ENCODE data around the gene APLP2. TPM values are rescaled to one million over a fixed set of nuclear protein-coding genes. Genes with fewer than 3 reads are reported as not detected.

Gene APLP2
- total RNA-seq, 2 donors from 2014 or later, result 493 to 557 TPM

DNA sequence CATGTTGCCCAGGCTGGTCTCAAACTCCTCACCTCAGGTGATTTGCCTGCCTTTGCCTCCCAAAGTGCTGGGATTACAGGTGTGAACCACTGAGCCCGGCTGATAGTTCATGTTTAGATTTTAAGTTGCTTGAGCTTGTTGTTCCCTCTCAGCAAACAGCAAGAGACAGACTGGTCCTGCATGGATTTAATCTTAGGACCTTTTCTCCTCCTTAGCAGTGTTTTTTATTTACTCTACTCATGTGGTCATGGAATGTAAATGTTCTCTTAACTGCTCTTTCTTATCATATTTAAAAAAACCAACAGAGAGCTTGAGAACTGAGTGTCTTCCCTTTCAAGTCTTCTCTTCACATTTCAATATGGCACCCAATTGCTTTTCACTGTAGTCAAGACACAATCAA, 44.3 kb upstream of the APLP2 start:
- peaks cover 0 to 4% of the 10 kb centered on the region in 2 donors for H3K4me1 ChIP-seq (ENCODE audit: control insufficient read depth in 1 of 2, low read depth in 2 of 2)
- no peak for ATAC-seq (ENCODE audit: insufficient number of reproducible peaks, low FRiP score, low read depth)
- H3K4me3 ChIP-seq, result no peak overlapping the region
- TF ChIP-seq, protein P1, sequence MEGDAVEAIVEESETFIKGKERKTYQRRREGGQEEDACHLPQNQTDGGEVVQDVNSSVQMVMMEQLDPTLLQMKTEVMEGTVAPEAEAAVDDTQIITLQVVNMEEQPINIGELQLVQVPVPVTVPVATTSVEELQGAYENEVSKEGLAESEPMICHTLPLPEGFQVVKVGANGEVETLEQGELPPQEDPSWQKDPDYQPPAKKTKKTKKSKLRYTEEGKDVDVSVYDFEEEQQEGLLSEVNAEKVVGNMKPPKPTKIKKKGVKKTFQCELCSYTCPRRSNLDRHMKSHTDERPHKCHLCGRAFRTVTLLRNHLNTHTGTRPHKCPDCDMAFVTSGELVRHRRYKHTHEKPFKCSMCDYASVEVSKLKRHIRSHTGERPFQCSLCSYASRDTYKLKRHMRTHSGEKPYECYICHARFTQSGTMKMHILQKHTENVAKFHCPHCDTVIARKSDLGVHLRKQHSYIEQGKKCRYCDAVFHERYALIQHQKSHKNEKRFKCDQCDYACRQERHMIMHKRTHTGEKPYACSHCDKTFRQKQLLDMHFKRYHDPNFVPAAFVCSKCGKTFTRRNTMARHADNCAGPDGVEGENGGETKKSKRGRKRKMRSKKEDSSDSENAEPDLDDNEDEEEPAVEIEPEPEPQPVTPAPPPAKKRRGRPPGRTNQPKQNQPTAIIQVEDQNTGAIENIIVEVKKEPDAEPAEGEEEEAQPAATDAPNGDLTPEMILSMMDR (IDR thresholded peaks at IDR 0.05), result no peak
- no peaks in the 10 kb centered on the region for H3K9me3 ChIP-seq
- H3K36me3 ChIP-seq, result no peaks in the 10 kb centered on the region
- no peak overlapping the region for H3K27ac ChIP-seq
- H3K27me3 ChIP-seq (replicated peaks; ENCODE audit: insufficient read depth), result no peaks in the 10 kb centered on the region
- no peak for DNase-seq (ENCODE audit: low spot score)

GRCh38 chr11:130029137-130029536, 40.6 kb upstream of the APLP2 start:
- Histone ChIP-seq H3K27me3 (replicated peaks; ENCODE audit: insufficient read depth) (no peaks in the 10 kb centered on the region), H3K27ac (no peak overlapping the region), H3K9me3 (no peaks in the 10 kb centered on the region), H3K36me3 (no peaks in the 10 kb centered on the region), H3K4me1 (ENCODE audit: control insufficient read depth in 1 of 2, low read depth in 2 of 2) (no peaks in the 10 kb centered on the region), H3K4me3 (no peak overlapping the region)
- ATAC-seq (ENCODE audit: insufficient number of reproducible peaks, low FRiP score, low read depth) (no peak), DNase-seq (ENCODE audit: low spot score) (no peak)
- TF ChIP-seq, protein P1 (IDR thresholded peaks at IDR 0.05), result no peak

- H3K4me3 ChIP-seq, result no peak overlapping the region
- no peaks in the 10 kb centered on the region for H3K4me1 ChIP-seq (ENCODE audit: control insufficient read depth in 1 of 2, low read depth in 2 of 2)
- TF ChIP-seq, protein P1 (IDR thresholded peaks at IDR 0.05), result no peak
- H3K9me3 ChIP-seq, result no peaks in the 10 kb centered on the region
- H3K27ac ChIP-seq, result no peak overlapping the region
- no peak for DNase-seq (ENCODE audit: low spot score)
- H3K27me3 ChIP-seq (replicated peaks; ENCODE audit: insufficient read depth), result no peaks in the 10 kb centered on the region
- H3K36me3 ChIP-seq, result no peaks in the 10 kb centered on the region
- no peak for ATAC-seq (ENCODE audit: insufficient number of reproducible peaks, low FRiP score, low read depth)
These were observed 38.6 kb upstream of the APLP2 start for GRCh38 chr11:130031056-130031455.

DNA sequence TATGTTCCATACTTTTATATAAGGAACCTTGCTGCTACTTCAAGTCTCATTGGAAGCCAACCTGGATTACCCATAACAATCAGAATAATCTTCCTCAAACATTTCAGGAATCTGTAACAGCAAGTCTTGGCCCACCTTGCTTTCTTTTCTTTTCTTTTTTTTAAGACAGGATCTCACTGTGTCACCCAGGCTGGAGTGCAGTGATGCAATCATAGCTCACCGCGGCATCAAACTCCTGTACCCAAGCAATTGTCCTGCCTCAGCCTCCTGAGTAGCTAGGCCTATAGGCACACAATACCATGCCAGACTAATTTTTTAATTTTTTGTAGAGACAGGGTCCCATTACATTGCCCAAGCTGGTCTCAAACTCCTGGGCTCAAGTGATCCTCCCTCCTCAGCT, 37.7 kb upstream of the APLP2 start:
- TF ChIP-seq, protein P1 (IDR thresholded peaks at IDR 0.05), result no peak
- Histone ChIP-seq H3K4me1 (ENCODE audit: control insufficient read depth in 1 of 2, low read depth in 2 of 2) (no peaks in the 10 kb centered on the region), H3K36me3 (no peaks in the 10 kb centered on the region), H3K27ac (no peak overlapping the region), H3K4me3 (no peak overlapping the region), H3K27me3 (replicated peaks; ENCODE audit: insufficient read depth) (no peaks in the 10 kb centered on the region), H3K9me3 (no peaks in the 10 kb centered on the region)
- ATAC-seq (ENCODE audit: insufficient number of reproducible peaks, low FRiP score, low read depth) (no peak), DNase-seq (ENCODE audit: low spot score) (no peak)

DNA sequence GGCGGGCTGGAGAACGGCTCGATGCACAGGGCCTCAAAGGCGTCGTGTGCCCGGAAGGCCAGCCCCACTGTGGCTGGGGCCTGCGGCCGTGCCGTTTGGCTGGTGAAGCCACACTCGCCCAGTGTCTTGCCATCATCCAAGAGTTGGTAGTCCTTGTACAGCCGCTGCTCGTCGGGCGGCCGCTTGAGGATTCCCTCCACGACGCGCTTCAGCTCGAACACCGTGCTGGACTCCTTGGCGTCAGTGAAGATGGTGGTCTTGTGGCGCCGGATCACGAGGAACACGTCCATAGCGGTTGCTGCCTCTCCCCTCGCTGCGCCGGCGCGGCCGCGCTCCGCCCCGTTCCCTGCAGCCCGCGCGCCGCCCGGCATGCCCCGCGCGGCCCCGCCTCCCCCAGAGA, 36.8 kb upstream of the APLP2 start:
- TF ChIP-seq, protein P1 (IDR thresholded peaks at IDR 0.05), result no peak
- no peak overlapping the region for H3K4me3 ChIP-seq
- H3K9me3 ChIP-seq, result no peaks in the 10 kb centered on the region
- no peak for DNase-seq (ENCODE audit: low spot score)
- H3K4me1 ChIP-seq (ENCODE audit: control insufficient read depth in 1 of 2, low read depth in 2 of 2), result no peaks in the 10 kb centered on the region
- H3K27ac ChIP-seq, result no peak overlapping the region
- no peaks in the 10 kb centered on the region for H3K27me3 ChIP-seq (replicated peaks; ENCODE audit: insufficient read depth)
- no peak for ATAC-seq (ENCODE audit: insufficient number of reproducible peaks, low FRiP score, low read depth)
- no peaks in the 10 kb centered on the region for H3K36me3 ChIP-seq

All from thoracic aorta (tissue), 2 donors.